CD4-positive, CD25-positive, alpha-beta regulatory T cell (primary cell): ENCODE measurements around the gene IGSF9B. TPM values are rescaled to one million over a fixed set of nuclear protein-coding genes. Genes with fewer than 3 reads are reported as not detected.
A peak's percentile ranks its signal among the peaks of the same experiment; 100 is the strongest.

ENCODE experiments used
- ATAC-seq, 2 donors: fragments of 150-1000 bp; cut with Tn5 transposase; one replicate each; pipeline ENCODE4 v1.10.0; 2021; ENCODE audit warnings: low read depth in 2 of 2, moderate number of reproducible peaks in 2 of 2, moderate library complexity in 1 of 2
- DNase-seq, 3 donors: peaks; one replicate each; pipeline versions ENCODE4 v3.0.0 to v3.0.0-alpha.2; 2012 to 2022; ENCODE audit warnings: mixed read lengths in 1 of 3
- H3K27ac ChIP-seq: one replicate; pipeline ENCODE4 v1.7.0; 2013; ENCODE audit warnings: mild to moderate bottlenecking, low read length; ENCODE audit not compliant: insufficient read depth, poor library complexity, severe bottlenecking
- H3K27me3 ChIP-seq: one replicate; pipeline ENCODE4 v1.7.0; 2013; ENCODE audit warnings: low read length; ENCODE audit not compliant: control insufficient read depth, insufficient read depth
- H3K36me3 ChIP-seq: one replicate; pipeline ENCODE4 v1.7.0; 2013; ENCODE audit warnings: mild to moderate bottlenecking, low read length, moderate library complexity; ENCODE audit not compliant: control insufficient read depth, insufficient read depth
- H3K4me1 ChIP-seq: 2 replicates; pipeline ENCODE4 v1.7.0; 2013; ENCODE audit warnings: mild to moderate bottlenecking, low read length; ENCODE audit not compliant: insufficient read depth, control insufficient read depth, poor library complexity, severe bottlenecking
- H3K4me3 ChIP-seq: one replicate; pipeline ENCODE4 v1.7.0; 2013; ENCODE audit warnings: low read depth, mild to moderate bottlenecking, low read length, moderate library complexity
- H3K9me3 ChIP-seq, 2 experiments: 1 replicate in 1 of 2; 2 replicates in 1 of 2; pipeline ENCODE4 v1.7.0; 2013; ENCODE audit warnings: low read length in 2 of 2, mild to moderate bottlenecking in 1 of 2, moderate library complexity in 1 of 2; ENCODE audit not compliant: control insufficient read depth in 2 of 2
- H3K27ac Mint-ChIP-seq, 3 donors: one replicate each; pipeline ENCODE4 v1.8.0; 2020 to 2022; ENCODE audit warnings: mild to moderate bottlenecking in 3 of 3, mixed read lengths in 3 of 3, moderate library complexity in 2 of 3
- H3K27me3 Mint-ChIP-seq: one replicate; pipeline ENCODE4 v1.8.0; 2022; ENCODE audit warnings: mild to moderate bottlenecking, mixed read lengths
- H3K36me3 Mint-ChIP-seq: one replicate; pipeline ENCODE4 v1.8.0; 2020; ENCODE audit warnings: mixed read lengths
- H3K4me1 Mint-ChIP-seq, 4 donors: one replicate each; pipeline ENCODE4 v1.8.0; 2020 to 2022; ENCODE audit warnings: mixed read lengths in 4 of 4, mild to moderate bottlenecking in 1 of 4
- H3K4me3 Mint-ChIP-seq, 4 donors: one replicate each; pipeline ENCODE4 v1.8.0; 2020 to 2022; ENCODE audit warnings: mild to moderate bottlenecking in 4 of 4, mixed read lengths in 4 of 4, moderate library complexity in 3 of 4
- H3K9me3 Mint-ChIP-seq, 7 donors: one replicate each; pipeline ENCODE4 v1.8.0; 2020 to 2022; ENCODE audit warnings: mixed read lengths in 7 of 7, mild to moderate bottlenecking in 3 of 7, moderate library complexity in 2 of 7
- polyA plus RNA-seq, 4 donors: library from polyadenylated mRNA; unstranded; fragments of 300-500 nt; fragmentation: Illumina TruSeq; gene quantifications; one replicate each; pipeline ENCODE4 v1.2.3, GENCODE V29; 2021
- total RNA-seq: library from RNA; stranded (reverse); gene quantifications from one replicate; pipeline ENCODE4 v1.2.3, GENCODE V29; 2022

IGSF9B gene
- total and polyA plus RNA-seq, 5 donors from 2014 or later = 0.65 to 40.0 (median 1.3) TPM

DNA sequence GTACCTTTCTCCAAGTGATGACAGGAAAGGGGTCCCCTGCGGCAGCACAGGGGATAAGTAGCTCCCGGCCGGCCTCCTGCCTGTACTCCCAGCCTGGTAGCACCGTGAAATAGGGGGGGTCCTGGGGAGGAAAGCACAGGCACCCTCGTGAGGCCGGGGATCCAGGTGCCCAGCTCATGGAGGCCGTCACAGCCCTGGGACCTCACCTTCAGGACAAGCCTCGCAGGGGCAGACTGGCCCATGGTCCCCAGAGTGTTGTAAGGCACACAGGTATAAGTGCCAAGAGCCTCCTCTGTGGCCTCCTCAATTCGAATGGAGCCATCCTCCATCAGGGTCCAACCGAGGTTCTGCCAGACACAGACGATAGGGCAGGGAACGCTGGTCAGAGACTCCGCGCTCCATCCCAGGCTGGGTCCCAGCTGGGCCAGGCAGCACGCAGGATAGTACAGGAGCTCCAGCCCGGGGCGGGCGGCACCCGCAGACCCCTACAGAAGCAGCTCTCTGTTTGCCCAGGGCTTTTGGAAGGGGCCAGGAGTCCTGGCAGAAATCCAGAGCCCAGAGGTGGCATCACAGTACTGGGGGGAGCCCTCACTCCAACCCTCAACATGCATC is 25.2 kb downstream of the IGSF9B start:
- Histone ChIP-seq H3K4me3 (no peak overlapping the region), H3K27ac (no peak overlapping the region), H3K36me3 (peaks cover 3% of the 10 kb centered on the region), H3K9me3 (no peaks in the 10 kb centered on the region), H3K27me3 (no peaks in the 10 kb centered on the region), H3K4me1 (peaks cover 19% of the 10 kb centered on the region)
- Mint-ChIP-seq H3K4me1 (peaks cover 5 to 22% (median 13%) of the 10 kb centered on the region in 4 donors), H3K36me3 (no peaks in the 10 kb centered on the region), H3K27ac (no peak overlapping the region), H3K27me3 (no peaks in the 10 kb centered on the region), H3K9me3 (peaks cover 0 to 2% (median 0%) of the 10 kb centered on the region in 7 donors), H3K4me3 (no peak overlapping the region)
- DNase-seq (no peak), ATAC-seq (no peak)

DNA sequence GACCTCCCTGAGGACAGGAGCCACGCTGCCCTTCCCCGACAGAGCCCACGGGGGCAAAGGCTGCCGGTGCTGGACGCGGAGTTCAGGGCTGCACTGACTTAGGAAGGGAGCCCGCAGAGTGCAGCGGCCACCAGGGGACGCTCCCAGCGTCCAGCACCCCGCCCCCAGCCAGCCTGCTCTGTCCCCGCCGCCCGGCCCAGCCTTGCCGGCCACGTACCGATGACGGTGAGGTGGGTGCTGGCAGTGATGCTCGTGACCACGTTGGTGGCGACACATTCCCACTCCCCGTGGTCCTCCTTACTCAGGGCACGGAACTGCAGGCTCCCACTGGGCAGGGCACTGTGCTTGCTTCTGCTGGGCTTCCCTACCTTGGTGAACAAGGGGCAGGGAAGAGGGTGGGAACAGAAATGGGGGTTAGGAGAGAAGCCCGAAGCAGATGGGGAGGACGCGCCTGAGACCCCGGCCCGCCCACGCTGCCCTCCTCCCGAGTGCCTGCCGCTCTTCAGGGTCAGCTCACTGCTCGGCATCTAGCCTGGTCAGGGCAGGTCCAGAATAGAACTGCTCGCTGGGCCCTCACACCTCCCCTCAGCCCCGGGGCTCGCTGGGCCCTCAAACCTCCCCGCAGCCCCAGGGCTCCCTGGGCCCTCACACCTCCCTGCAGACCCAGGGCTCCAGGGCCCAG is 25.9 kb downstream of the IGSF9B start:
- DNase-seq (no peak), ATAC-seq (no peak)
- Histone ChIP-seq H3K9me3 (no peaks in the 10 kb centered on the region), H3K4me3 (no peak overlapping the region), H3K27ac (no peak overlapping the region), H3K27me3 (no peaks in the 10 kb centered on the region), H3K36me3 (peaks cover 6% of the 10 kb centered on the region), H3K4me1 (peaks cover 19% of the 10 kb centered on the region)
- Mint-ChIP-seq H3K4me1 (peaks cover 5 to 22% (median 13%) of the 10 kb centered on the region in 4 donors), H3K36me3 (no peaks in the 10 kb centered on the region), H3K27me3 (no peaks in the 10 kb centered on the region), H3K4me3 (no peak overlapping the region), H3K9me3 (peaks cover 0 to 2% (median 0%) of the 10 kb centered on the region in 7 donors), H3K27ac (no peak overlapping the region)

DNA sequence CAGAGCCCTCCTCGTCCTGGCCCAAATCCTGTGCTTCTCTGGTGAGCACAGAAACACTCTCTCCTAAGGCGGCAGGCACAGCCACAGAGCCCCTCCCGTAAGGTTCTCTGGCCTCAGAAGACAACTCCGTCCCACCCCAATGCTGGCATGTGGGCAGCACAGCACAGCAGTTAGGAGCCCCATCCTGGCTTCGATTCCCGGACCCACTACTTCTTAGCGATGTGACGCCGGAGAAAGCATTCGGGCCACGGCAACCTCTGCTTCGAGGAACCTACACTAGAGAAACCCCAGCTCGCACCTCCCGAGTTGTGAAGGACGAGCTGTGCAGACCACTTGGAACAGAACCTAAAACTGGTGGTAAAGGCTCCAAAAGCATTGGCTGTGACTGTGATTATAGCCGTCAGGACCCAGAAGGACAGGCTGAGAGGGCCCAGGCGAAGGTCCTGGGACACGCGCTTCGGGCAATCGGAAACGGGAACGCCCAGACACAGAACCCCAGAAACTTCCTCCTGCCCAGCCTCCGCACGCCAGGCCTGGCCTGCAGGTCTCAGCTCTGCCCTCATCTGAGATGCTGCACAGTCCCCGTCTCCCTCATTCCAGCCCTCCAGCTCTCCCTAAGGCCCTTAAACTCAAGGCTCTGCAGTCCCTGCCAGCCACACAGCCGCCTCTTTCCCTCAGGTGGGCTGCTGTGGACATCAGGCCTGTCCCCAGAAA is 26.6 kb downstream of the IGSF9B start:
- Mint-ChIP-seq H3K4me3 (no peak overlapping the region), H3K27me3 (no peaks in the 10 kb centered on the region), H3K4me1 (peaks cover 5 to 22% (median 13%) of the 10 kb centered on the region in 4 donors), H3K27ac (peak overlapping the region in 1 of 3 donors; percentile 26), H3K9me3 (peaks cover 0 to 2% (median 0%) of the 10 kb centered on the region in 7 donors), H3K36me3 (no peaks in the 10 kb centered on the region)
- H3K4me3 ChIP-seq = no peak overlapping the region
- peaks cover 3% of the 10 kb centered on the region for H3K36me3 ChIP-seq
- no peaks in the 10 kb centered on the region for H3K9me3 ChIP-seq
- H3K27ac ChIP-seq = no peak overlapping the region
- H3K4me1 ChIP-seq = peaks cover 19% of the 10 kb centered on the region
- ATAC-seq = no peak
- DNase-seq = no peak
- H3K27me3 ChIP-seq = no peaks in the 10 kb centered on the region

DNA sequence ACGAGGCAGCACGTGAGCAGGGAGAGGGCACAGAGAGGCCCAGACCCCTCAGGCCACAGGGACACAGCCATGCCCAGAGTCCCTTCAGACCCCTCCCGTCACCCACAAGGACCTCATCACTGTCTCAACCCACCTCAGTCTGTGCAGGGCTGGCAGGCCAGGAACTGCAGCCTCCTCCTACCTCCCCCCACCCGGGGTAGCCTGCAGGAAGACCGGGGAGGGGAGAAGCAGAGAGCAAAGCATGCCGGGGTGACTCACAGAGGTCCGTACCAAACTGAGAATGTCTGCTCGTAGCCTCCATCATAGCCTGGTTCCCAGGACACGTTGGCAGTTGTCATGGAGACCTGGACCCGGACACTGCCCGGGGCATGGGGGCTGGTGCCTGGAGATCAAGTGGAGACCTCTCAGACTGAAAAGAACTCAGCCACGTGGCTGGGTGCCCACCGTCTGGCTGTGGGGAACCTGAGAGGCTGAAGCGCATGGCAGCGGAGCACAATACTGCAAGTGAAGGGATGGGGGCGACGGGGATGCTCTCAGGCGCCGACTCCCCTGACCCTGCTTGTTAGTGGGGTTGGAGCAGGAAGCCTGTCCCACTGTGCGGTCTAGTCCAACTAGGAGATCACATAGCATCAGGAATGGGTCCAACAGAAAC is 27.2 kb downstream of the IGSF9B start:
- DNase-seq (no peak), ATAC-seq (no peak)
- Mint-ChIP-seq H3K27me3 (no peaks in the 10 kb centered on the region), H3K4me3 (peak overlapping the region in 2 of 4 donors; percentile 27 to 65), H3K36me3 (peaks cover 3% of the 10 kb centered on the region), H3K9me3 (peaks cover 0 to 2% (median 0%) of the 10 kb centered on the region in 7 donors), H3K4me1 (peaks cover 5 to 22% (median 13%) of the 10 kb centered on the region in 4 donors), H3K27ac (peak overlapping the region in 2 of 3 donors; percentile 63 to 77)
- H3K9me3 ChIP-seq = no peaks in the 10 kb centered on the region
- H3K4me1 ChIP-seq = peaks cover 19% of the 10 kb centered on the region
- H3K36me3 ChIP-seq = peaks cover 10% of the 10 kb centered on the region
- no peak overlapping the region for H3K4me3 ChIP-seq
- no peak overlapping the region for H3K27ac ChIP-seq
- no peaks in the 10 kb centered on the region for H3K27me3 ChIP-seq

DNA sequence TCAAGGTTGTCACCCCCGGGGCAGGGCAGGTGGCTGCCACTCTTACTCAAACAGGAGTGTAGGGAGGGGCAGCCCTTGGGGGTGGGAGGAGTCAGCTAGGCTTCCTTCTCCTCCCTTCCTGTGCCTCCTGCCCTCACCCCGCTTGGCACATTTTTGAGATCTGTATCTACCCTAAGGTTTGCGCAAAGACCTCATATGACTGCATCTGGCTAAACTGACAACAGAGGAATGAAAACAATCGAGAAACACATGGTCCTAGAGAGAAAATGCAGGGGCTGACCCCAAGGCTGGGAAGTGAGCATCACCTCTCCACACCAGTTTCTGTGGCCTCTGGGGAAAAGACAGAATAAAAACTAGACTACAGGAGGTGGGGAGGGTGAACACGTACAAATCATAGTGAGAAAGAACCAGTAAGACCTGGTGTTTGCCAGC is 28.1 kb downstream of the IGSF9B start:
- Histone ChIP-seq H3K4me1 (peaks cover 19% of the 10 kb centered on the region), H3K27ac (peak overlapping the region; percentile 47), H3K36me3 (peaks cover 11% of the 10 kb centered on the region), H3K4me3 (peak overlapping the region; percentile 13), H3K9me3 (no peaks in the 10 kb centered on the region), H3K27me3 (no peaks in the 10 kb centered on the region)
- H3K4me3 Mint-ChIP-seq = peak overlapping the region; percentile 65 to 95 (median 86)
- no peaks in the 10 kb centered on the region for H3K27me3 Mint-ChIP-seq
- ATAC-seq (peak; percentile 56 to 62), DNase-seq (peak; percentile 18 to 93 (median 18))
- H3K4me1 Mint-ChIP-seq = peaks cover 5 to 22% (median 13%) of the 10 kb centered on the region in 4 donors
- peaks cover 7% of the 10 kb centered on the region for H3K36me3 Mint-ChIP-seq
- H3K27ac Mint-ChIP-seq = peak overlapping the region; percentile 26 to 90 (median 77)
- H3K9me3 Mint-ChIP-seq = peaks cover 0 to 2% (median 0%) of the 10 kb centered on the region in 7 donors

DNA sequence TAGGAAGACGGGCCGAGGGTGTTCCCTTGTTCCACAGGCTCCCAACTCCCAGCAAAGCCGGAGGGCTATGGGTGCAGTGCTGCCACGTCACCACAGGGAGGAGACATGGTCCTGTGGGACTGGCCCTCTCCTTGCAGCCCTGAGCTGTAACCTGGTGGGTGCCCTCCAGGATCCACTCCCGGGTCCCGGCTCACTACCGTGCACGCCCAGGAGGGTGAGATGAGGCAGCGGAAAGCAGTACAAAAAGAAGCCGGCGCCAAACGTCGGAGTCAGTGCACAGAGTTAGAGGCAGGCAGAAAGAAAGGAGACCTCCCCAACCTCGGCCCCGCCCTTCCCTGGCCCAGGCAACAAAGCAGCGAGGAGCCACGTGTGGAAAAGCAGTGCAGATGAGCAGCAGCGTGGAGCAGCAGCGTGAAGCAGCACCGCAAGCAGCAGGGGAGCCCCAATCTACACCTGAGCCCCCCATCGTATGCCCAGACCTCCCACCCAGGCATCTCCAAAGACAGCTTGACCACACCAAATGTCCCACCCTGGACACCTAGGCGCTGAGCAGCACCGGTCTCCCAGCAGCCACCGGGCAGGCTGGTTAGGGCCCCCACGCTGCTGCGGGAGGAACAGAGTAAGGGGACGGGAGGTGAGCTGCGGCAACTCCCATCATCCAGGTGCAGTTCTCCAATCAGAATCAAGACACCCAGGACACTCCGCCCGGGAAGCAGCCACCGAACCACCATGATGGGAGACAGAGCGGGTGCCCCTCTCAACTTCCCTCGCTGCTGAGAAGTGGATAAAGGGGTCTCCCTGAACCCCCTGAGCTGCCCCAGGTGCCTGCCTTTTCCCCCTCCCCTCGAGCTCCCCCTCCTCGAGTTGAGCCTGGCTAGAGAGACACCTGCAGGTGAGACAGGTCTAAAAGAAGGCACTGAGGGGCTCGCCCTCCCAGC is 28.8 kb downstream of the IGSF9B start:
- Histone ChIP-seq H3K27me3 (no peaks in the 10 kb centered on the region), H3K4me3 (peak overlapping the region; percentile 13), H3K9me3 (no peaks in the 10 kb centered on the region), H3K4me1 (peaks cover 19% of the 10 kb centered on the region), H3K27ac (peak overlapping the region; percentile 47), H3K36me3 (peaks cover 11% of the 10 kb centered on the region)
- Mint-ChIP-seq H3K27me3 (no peaks in the 10 kb centered on the region), H3K4me3 (peak overlapping the region; percentile 65 to 95 (median 90)), H3K36me3 (peaks cover 7% of the 10 kb centered on the region), H3K27ac (peak overlapping the region; percentile 79 to 93 (median 80)), H3K9me3 (peaks cover 0 to 2% (median 0%) of the 10 kb centered on the region in 7 donors), H3K4me1 (peaks cover 5 to 22% (median 12%) of the 10 kb centered on the region in 4 donors)
- ATAC-seq (peak; percentile 78 to 83), DNase-seq (peak; percentile 52 to 81 (median 63))
